Tibial nerve (tissue), 4 donors: ENCODE measurements around the gene MKI67. TPM values are rescaled to one million over a fixed set of nuclear protein-coding genes. Genes with fewer than 3 reads are reported as not detected.
A peak's percentile ranks its signal among the peaks of the same experiment; 100 is the strongest.

ENCODE experiments used
- DNase-seq, 2 donors: peaks; one replicate each; pipeline ENCODE4 v3.0.0-alpha.2; 2019; ENCODE audit warnings: low spot score in 2 of 2
- H3K27ac ChIP-seq, 4 donors: fragments of 200-600 bp; sonication (generic) in 3 of 4; one replicate each; pipeline ENCODE4 v1.5.1; 2017 to 2019; ENCODE audit warnings: mild to moderate bottlenecking in 1 of 4
- H3K27me3 ChIP-seq, 2 donors: fragments of 200-600 bp; sonication (generic) in 1 of 2; one replicate each; pipeline versions ENCODE4 v1.5.1 to v1.6.0; 2017 to 2019
- H3K36me3 ChIP-seq, 3 donors: fragments of 200-600 bp; sonication (generic); one replicate each; pipeline ENCODE4 v1.5.1; 2018 to 2019
- H3K4me1 ChIP-seq, 4 donors: fragments of 200-600 bp; sonication (generic) in 3 of 4; one replicate each; pipeline ENCODE4 v1.5.1; 2017 to 2019
- H3K4me3 ChIP-seq, 4 donors: fragments of 200-600 bp; sonication (generic) in 3 of 4; one replicate each; pipeline ENCODE4 v1.5.1; 2017 to 2019; ENCODE audit warnings: mild to moderate bottlenecking in 1 of 4, moderate library complexity in 1 of 4
- H3K9me3 ChIP-seq, 4 donors: fragments of 200-600 bp; sonication (generic) in 3 of 4; one replicate each; pipeline ENCODE4 v1.5.1; 2017 to 2019
- EP300 ChIP-seq, 2 donors: sonication (generic); formaldehyde crosslinking; IDR thresholded peaks; one replicate each; pipeline ENCODE4 v1.6.1; 2017; ENCODE audit warnings: antibody characterized with exemption in 2 of 2, mild to moderate bottlenecking in 1 of 2
- POLR2A ChIP-seq, 2 donors: fragments of 450-650 bp; IDR thresholded peaks; one replicate each; pipeline ENCODE4 v1.6.1; 2017; ENCODE audit warnings: antibody characterized with exemption in 2 of 2, mild to moderate bottlenecking in 2 of 2, moderate library complexity in 2 of 2
- WGBS, 2 donors: methylation state at CpG; one replicate each; pipeline ENCODE4 v1.1.5; 2018; 5-methylcytosine and 5-hydroxymethylcytosine counted together
- total RNA-seq, 4 donors: library from RNA; depleted of rRNA; stranded (reverse); fragments of >200 nt; gene quantifications; one replicate each; pipeline ENCODE4 v1.1.0, GENCODE V29; 2016
- TF ChIP-seq, protein P1 (sequence below), 5 experiments: fragments of 200-600 bp in 3 of 5; fragments of 450-650 bp in 2 of 5; sonication (generic) in 3 of 5; IDR thresholded peaks; one replicate each; pipeline ENCODE4 v1.5.1; 2016 to 2019; ENCODE audit warnings: antibody characterized with exemption in 5 of 5, mild to moderate bottlenecking in 3 of 5, moderate library complexity in 2 of 5

The MKI67 gene
- total RNA-seq, 4 donors from 2014 or later = under 0.01 to 6.9 (median 3.4) TPM

DNA sequence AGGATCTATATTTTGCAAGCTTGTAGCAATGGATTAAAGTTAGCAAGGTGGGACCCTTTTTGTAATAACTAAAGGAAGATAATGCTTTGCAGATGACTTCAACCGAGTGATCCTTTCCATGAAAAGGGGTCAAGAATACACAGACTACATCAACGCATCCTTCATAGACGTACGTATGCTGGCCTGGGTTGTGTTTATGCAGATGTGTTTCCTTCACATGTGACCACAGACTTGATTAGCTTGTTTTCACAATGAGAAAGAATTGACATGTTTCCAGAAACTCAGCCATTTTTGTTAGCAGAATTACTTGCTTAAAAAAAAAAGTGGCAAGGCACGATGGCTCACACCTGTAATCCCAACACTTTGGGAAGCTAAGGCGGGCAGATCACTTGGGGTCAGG, 54.2 kb downstream of the MKI67 start:
- 72 to 78% methylated on average over 6 of the region's 6 CpGs for WGBS, 2 donors

DNA sequence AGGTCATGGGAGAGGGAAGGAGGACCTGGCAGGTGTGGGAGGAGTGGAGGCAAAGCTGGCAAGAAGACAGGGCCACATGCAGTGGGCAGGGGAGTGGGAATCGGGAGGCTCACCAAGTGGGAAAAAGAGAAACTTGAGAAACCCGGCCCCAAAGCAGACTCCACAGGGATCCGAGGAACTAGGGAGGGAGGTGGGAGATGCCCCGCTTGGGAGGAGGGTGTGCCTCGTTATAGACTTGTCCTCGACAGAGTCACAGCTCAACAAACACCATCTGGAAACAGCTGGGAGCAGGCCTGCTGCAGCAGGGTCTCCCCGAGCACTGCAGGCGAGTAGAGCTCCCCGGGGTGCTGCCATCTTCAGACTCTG, 54.8 kb downstream of the MKI67 start:
- H3K27ac ChIP-seq = no peak overlapping the region
- no peaks in the 10 kb centered on the region for H3K4me1 ChIP-seq
- H3K4me3 ChIP-seq = no peak overlapping the region
- H3K36me3 ChIP-seq = peaks cover 0 to 85% (median 5%) of the 10 kb centered on the region in 3 donors
- no peak for DNase-seq
- no peak for TF ChIP-seq POLR2A (IDR thresholded peaks at IDR 0.05)
- no peak for TF ChIP-seq EP300 (IDR thresholded peaks at IDR 0.05)
- TF ChIP-seq, protein P1, sequence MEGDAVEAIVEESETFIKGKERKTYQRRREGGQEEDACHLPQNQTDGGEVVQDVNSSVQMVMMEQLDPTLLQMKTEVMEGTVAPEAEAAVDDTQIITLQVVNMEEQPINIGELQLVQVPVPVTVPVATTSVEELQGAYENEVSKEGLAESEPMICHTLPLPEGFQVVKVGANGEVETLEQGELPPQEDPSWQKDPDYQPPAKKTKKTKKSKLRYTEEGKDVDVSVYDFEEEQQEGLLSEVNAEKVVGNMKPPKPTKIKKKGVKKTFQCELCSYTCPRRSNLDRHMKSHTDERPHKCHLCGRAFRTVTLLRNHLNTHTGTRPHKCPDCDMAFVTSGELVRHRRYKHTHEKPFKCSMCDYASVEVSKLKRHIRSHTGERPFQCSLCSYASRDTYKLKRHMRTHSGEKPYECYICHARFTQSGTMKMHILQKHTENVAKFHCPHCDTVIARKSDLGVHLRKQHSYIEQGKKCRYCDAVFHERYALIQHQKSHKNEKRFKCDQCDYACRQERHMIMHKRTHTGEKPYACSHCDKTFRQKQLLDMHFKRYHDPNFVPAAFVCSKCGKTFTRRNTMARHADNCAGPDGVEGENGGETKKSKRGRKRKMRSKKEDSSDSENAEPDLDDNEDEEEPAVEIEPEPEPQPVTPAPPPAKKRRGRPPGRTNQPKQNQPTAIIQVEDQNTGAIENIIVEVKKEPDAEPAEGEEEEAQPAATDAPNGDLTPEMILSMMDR (IDR thresholded peaks at IDR 0.05) = no peak
- H3K27me3 ChIP-seq = no peaks in the 10 kb centered on the region
- H3K9me3 ChIP-seq = no peaks in the 10 kb centered on the region
- WGBS, 2 donors = 68 to 80% methylated on average over 9 of the region's 9 CpGs

More for the DNA sequence above, 54.2 kb downstream of the MKI67 start:
- TF ChIP-seq EP300 (IDR thresholded peaks at IDR 0.05) (no peak), POLR2A (IDR thresholded peaks at IDR 0.05) (no peak)
- TF ChIP-seq, protein P1 (IDR thresholded peaks at IDR 0.05) = no peak
- H3K4me1 ChIP-seq = no peaks in the 10 kb centered on the region
- no peaks in the 10 kb centered on the region for H3K27me3 ChIP-seq
- no peak for DNase-seq
- H3K27ac ChIP-seq = no peak overlapping the region
- no peaks in the 10 kb centered on the region for H3K9me3 ChIP-seq
- peaks cover 0 to 85% (median 5%) of the 10 kb centered on the region in 3 donors for H3K36me3 ChIP-seq
- no peak overlapping the region for H3K4me3 ChIP-seq

- no peaks in the 10 kb centered on the region for H3K4me1 ChIP-seq
- no peaks in the 10 kb centered on the region for H3K27me3 ChIP-seq
- 82 to 85% methylated on average over 17 of the region's 17 CpGs for WGBS, 2 donors
- no peak overlapping the region for H3K4me3 ChIP-seq
- no peak overlapping the region for H3K27ac ChIP-seq
- no peaks in the 10 kb centered on the region for H3K9me3 ChIP-seq
- DNase-seq = peak in 1 of 2 donors; percentile 8
- TF ChIP-seq, protein P1 (IDR thresholded peaks at IDR 0.05) = no peak
- TF ChIP-seq POLR2A (IDR thresholded peaks at IDR 0.05) (no peak), EP300 (IDR thresholded peaks at IDR 0.05) (no peak)
- peaks cover 0 to 85% (median 5%) of the 10 kb centered on the region in 3 donors for H3K36me3 ChIP-seq
Measured at GRCh38 chr10:128070721-128071416, 55.4 kb downstream of the MKI67 start.

- Histone ChIP-seq H3K36me3 (peaks cover 0 to 89% (median 5%) of the 10 kb centered on the region in 3 donors), H3K27ac (no peak overlapping the region), H3K9me3 (no peaks in the 10 kb centered on the region), H3K4me1 (peaks cover 0 to 7% (median 5%) of the 10 kb centered on the region in 4 donors), H3K27me3 (no peaks in the 10 kb centered on the region), H3K4me3 (no peak overlapping the region)
- peak in 1 of 2 donors; percentile 9 for DNase-seq
- TF ChIP-seq EP300 (IDR thresholded peaks at IDR 0.05) = no peak
- TF ChIP-seq POLR2A (IDR thresholded peaks at IDR 0.05) = no peak
- TF ChIP-seq, protein P1 (IDR thresholded peaks at IDR 0.05) = no peak
- 87 to 88% methylated on average over 9 to 10 of the region's 10 CpGs for WGBS, 2 donors
Measured at GRCh38 chr10:128070161-128070560, 56.1 kb downstream of the MKI67 start.

DNA sequence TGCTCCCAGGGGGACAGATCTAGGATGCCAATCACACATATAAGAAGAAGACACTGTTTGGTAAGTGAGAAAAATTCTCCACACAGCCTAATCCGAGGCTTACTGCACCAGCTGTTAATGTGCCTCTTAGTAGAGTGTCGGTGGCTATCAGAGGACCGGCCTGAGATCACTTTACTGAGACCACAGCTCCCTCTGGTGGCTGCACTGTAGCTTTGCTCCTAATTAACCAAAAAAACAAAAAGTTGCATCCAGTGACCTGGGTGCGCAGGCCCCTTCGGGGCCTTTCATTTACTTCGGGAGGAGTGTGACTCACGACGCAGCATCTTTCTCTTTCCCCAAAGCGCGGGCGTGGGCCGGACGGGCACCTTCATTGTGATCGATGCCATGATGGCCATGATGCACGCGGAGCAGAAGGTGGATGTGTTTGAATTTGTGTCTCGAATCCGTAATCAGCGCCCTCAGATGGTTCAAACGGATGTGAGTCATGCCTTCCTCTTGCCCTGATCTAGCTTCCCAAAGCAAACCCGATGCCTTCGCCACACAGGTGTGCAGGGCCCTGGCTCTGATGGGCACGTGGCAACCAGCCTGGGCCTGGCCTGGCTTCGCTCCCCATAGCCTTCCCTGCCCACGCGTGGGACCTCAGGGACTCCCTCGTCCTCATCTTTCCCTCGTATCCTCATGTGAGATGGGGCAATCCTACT, 56.7 kb downstream of the MKI67 start:
- TF ChIP-seq, protein P1 (IDR thresholded peaks at IDR 0.05) = peak; percentile 72 to 88 (median 81)
- TF ChIP-seq EP300 (IDR thresholded peaks at IDR 0.05) (no peak), POLR2A (IDR thresholded peaks at IDR 0.05) (no peak)
- H3K27me3 ChIP-seq = no peaks in the 10 kb centered on the region
- H3K4me3 ChIP-seq = no peak overlapping the region
- peak in 1 of 2 donors; percentile 18 for DNase-seq
- H3K27ac ChIP-seq = no peak overlapping the region
- H3K9me3 ChIP-seq = no peaks in the 10 kb centered on the region
- 39 to 40% methylated on average over 28 of the region's 28 CpGs for WGBS, 2 donors
- H3K4me1 ChIP-seq = peaks cover 0 to 13% (median 11%) of the 10 kb centered on the region in 4 donors
- H3K36me3 ChIP-seq = peaks cover 0 to 82% (median 5%) of the 10 kb centered on the region in 3 donors
